GM21381 (cell line): ENCODE measurements around the gene RASGEF1C.

Experiments used
- ATAC-seq: cut with Tn5 transposase; IDR thresholded peaks from one replicate; pipeline ENCODE4 v1.9.1; 2021; ENCODE audit warnings: mild to moderate bottlenecking, moderate library complexity; ENCODE audit not compliant: unreplicated experiment

RASGEF1C gene

GRCh38 chr5:180068519-180069090 is 140.4 kb downstream of the RASGEF1C start:
- ATAC-seq: no peak

GRCh38 chr5:180067986-180068385 is 141.0 kb downstream of the RASGEF1C start:
- no peak for ATAC-seq

GRCh38 chr5:180060192-180060591 is 148.8 kb downstream of the RASGEF1C start:
- ATAC-seq: no peak

- ATAC-seq: no peak
Observed at GRCh38 chr5:180059326-180059725, 149.7 kb downstream of the RASGEF1C start.

GRCh38 chr5:180056153-180056552 is 152.9 kb downstream of the RASGEF1C start:
- ATAC-seq: no peak

GRCh38 chr5:180054226-180054625 is 154.8 kb downstream of the RASGEF1C start:
- ATAC-seq: no peak

GRCh38 chr5:180053061-180053602 is 155.9 kb downstream of the RASGEF1C start:
- no peak for ATAC-seq

- no peak for ATAC-seq
Observed at GRCh38 chr5:180052211-180052818, 156.7 kb downstream of the RASGEF1C start.
